Measurements from ENCODE around the gene AP4M1. TPM values are rescaled to one million over a fixed set of nuclear protein-coding genes. Genes with fewer than 3 reads are reported as not detected.

AP4M1 gene
- polyA plus RNA-seq, 1 donor from 2014 or later = 100 TPM

DNA sequence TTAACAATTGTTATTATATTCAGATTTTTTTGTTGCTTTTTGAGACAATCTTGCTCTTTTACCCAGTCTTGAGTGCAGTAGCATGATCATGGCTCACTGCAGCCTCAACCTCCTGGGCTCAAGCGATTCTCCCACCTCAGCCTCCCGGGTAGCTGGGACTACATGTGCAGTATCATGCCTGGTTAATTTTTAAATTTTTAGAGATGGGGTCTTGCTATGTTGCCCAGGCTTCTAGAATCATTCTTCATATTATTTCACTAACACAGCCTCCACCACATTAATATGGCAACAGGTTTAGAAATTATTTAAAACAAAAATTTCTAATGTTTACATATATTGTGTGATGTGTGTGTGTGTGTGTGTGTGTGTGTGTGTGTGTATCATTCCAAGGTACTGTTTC is 45.8 kb downstream of the AP4M1 start:
- no peak overlapping the region for H3K4me2 ChIP-seq (ENCODE audit: low read length)
- H3K79me2 ChIP-seq (replicated peaks; ENCODE audit: insufficient read depth, low read length) = peaks cover 14% of the 10 kb centered on the region
- H3K9ac ChIP-seq (ENCODE audit: low read length) = no peak overlapping the region
- no peak overlapping the region for H3K4me3 ChIP-seq (ENCODE audit: low read length)
- no peaks in the 10 kb centered on the region for H3K9me3 ChIP-seq (ENCODE audit: low read length)
- no peaks in the 10 kb centered on the region for H3F3A ChIP-seq (ENCODE audit: insufficient read depth, low read length, poor library complexity, severe bottlenecking)
- no peak overlapping the region for H3K27ac ChIP-seq (ENCODE audit: low read length)
- no peaks in the 10 kb centered on the region for H4K20me1 ChIP-seq (ENCODE audit: insufficient read depth)
- H3K9me2 ChIP-seq (ENCODE audit: insufficient read depth, low read length) = no peaks in the 10 kb centered on the region
- no peak overlapping the region for H2AFZ ChIP-seq (ENCODE audit: low read depth, low read length)
- TF ChIP-seq EZH2 (IDR thresholded peaks at IDR 0.05; ENCODE audit: borderline replicate concordance, insufficient read depth, low read length, poor library complexity, severe bottlenecking) (no peak), RAD21 (conservative IDR thresholded peaks at IDR 0.05) (no peak), TAF1 (IDR thresholded peaks at IDR 0.05; ENCODE audit: low read depth) (no peak), EP300 (conservative IDR thresholded peaks at IDR 0.05; ENCODE audit: poor library complexity, severe bottlenecking) (no peak), CTCF (IDR thresholded peaks at IDR 0.05; ENCODE audit: poor library complexity, severe bottlenecking) (no peak), SMC3 (conservative IDR thresholded peaks at IDR 0.05; ENCODE audit: poor library complexity) (no peak), POLR2AphosphoS5 (IDR thresholded peaks at IDR 0.05) (no peak), REST (IDR thresholded peaks at IDR 0.05; ENCODE audit: borderline replicate concordance) (no peak), MXI1 (conservative IDR thresholded peaks at IDR 0.05; ENCODE audit: poor library complexity, severe bottlenecking) (no peak)
- no peaks in the 10 kb centered on the region for H3K27me3 ChIP-seq (ENCODE audit: insufficient read depth, low read depth, low read length)
- H3K36me3 ChIP-seq (ENCODE audit: insufficient read depth, low read length) = no peaks in the 10 kb centered on the region

- H3K27ac ChIP-seq (ENCODE audit: low read length) = peak overlapping the region; percentile 92
- no peaks in the 10 kb centered on the region for H3K9me3 ChIP-seq (ENCODE audit: low read length)
- no peaks in the 10 kb centered on the region for H3K36me3 ChIP-seq (ENCODE audit: insufficient read depth, low read length)
- no peaks in the 10 kb centered on the region for H3K9me2 ChIP-seq (ENCODE audit: insufficient read depth, low read length)
- TF ChIP-seq TAF1 (IDR thresholded peaks at IDR 0.05; ENCODE audit: low read depth) = no peak
- TF ChIP-seq EP300 (conservative IDR thresholded peaks at IDR 0.05; ENCODE audit: poor library complexity, severe bottlenecking) = no peak
- TF ChIP-seq CTCF (IDR thresholded peaks at IDR 0.05; ENCODE audit: poor library complexity, severe bottlenecking) = no peak
- TF ChIP-seq MXI1 (conservative IDR thresholded peaks at IDR 0.05; ENCODE audit: poor library complexity, severe bottlenecking) = no peak
- no peak for TF ChIP-seq REST (IDR thresholded peaks at IDR 0.05; ENCODE audit: borderline replicate concordance)
- no peak for TF ChIP-seq POLR2AphosphoS5 (IDR thresholded peaks at IDR 0.05)
- no peak for TF ChIP-seq RAD21 (conservative IDR thresholded peaks at IDR 0.05)
- no peak for TF ChIP-seq SMC3 (conservative IDR thresholded peaks at IDR 0.05; ENCODE audit: poor library complexity)
- TF ChIP-seq EZH2 (IDR thresholded peaks at IDR 0.05; ENCODE audit: borderline replicate concordance, insufficient read depth, low read length, poor library complexity, severe bottlenecking) = no peak
- H3K27me3 ChIP-seq (ENCODE audit: insufficient read depth, low read depth, low read length) = no peaks in the 10 kb centered on the region
- H3K9ac ChIP-seq (ENCODE audit: low read length) = peak overlapping the region; percentile 68
- H3K79me2 ChIP-seq (replicated peaks; ENCODE audit: insufficient read depth, low read length) = peaks cover 14% of the 10 kb centered on the region
- no peaks in the 10 kb centered on the region for H4K20me1 ChIP-seq (ENCODE audit: insufficient read depth)
- H3F3A ChIP-seq (ENCODE audit: insufficient read depth, low read length, poor library complexity, severe bottlenecking) = no peaks in the 10 kb centered on the region
- H2AFZ ChIP-seq (ENCODE audit: low read depth, low read length) = peak overlapping the region; percentile 97
- H3K4me3 ChIP-seq (ENCODE audit: low read length) = peak overlapping the region; percentile 90
- H3K4me2 ChIP-seq (ENCODE audit: low read length) = peak overlapping the region; percentile 42
Measured at GRCh38 chr7:100148225-100148558, 46.7 kb downstream of the AP4M1 start.
